HepG2 (cell line): ENCODE measurements around the gene ITGB2. TPM values are rescaled to one million over a fixed set of nuclear protein-coding genes. Genes with fewer than 3 reads are reported as not detected.

ENCODE experiments used
- EP300 ChIP-seq, 3 experiments: sonication (generic) in 1 of 3; formaldehyde crosslinking in 1 of 3; IDR thresholded peaks; 2 replicates each; pipeline versions ENCODE4 v1.5.1 to v1.6.1; 2011 to 2020; ENCODE audit warnings: low read depth in 2 of 3, low read length in 2 of 3, borderline replicate concordance in 1 of 3, improper control_type of control experiment in 1 of 3, mild to moderate bottlenecking in 1 of 3, missing genetic modification reagents in 1 of 3, moderate library complexity in 1 of 3
- FOXA3 ChIP-seq: IDR thresholded peaks from 2 replicates; pipeline ENCODE4 v1.6.1; 2016; ENCODE audit warnings: missing genetic modification reagents, missing compliant biosample characterization
- JUND ChIP-seq: sonication (generic); formaldehyde crosslinking; IDR thresholded peaks from 2 replicates; pipeline ENCODE4 v1.8.0; 2022; ENCODE audit warnings: mild to moderate bottlenecking, missing genetic modification reagents
- KDM5B ChIP-seq: sonication (generic); formaldehyde crosslinking; IDR thresholded peaks from 2 replicates; pipeline ENCODE4 v1.4.0; 2020; ENCODE audit warnings: missing genetic modification reagents, mild to moderate bottlenecking, borderline replicate concordance
- NFATC3 ChIP-seq: sonication (generic); formaldehyde crosslinking; IDR thresholded peaks from 2 replicates; pipeline ENCODE4 v1.5.1; 2020; ENCODE audit warnings: mild to moderate bottlenecking, missing genetic modification reagents
- NFE2L2 ChIP-seq: fragments of 150-350 bp; IDR thresholded peaks from 2 replicates; pipeline ENCODE4 v1.6.1; 2014; ENCODE audit warnings: low read length
- NRL ChIP-seq: sonication (generic); formaldehyde crosslinking; IDR thresholded peaks from 2 replicates; pipeline ENCODE4 v1.5.0; 2020; ENCODE audit warnings: missing genetic modification reagents, mild to moderate bottlenecking, moderate library complexity, borderline replicate concordance
- PAWR ChIP-seq: sonication (generic); formaldehyde crosslinking; IDR thresholded peaks from 2 replicates; pipeline ENCODE4 v1.4.0; 2020; ENCODE audit warnings: missing genetic modification reagents, mild to moderate bottlenecking, borderline replicate concordance
- SMYD3 ChIP-seq: sonication (generic); formaldehyde crosslinking; IDR thresholded peaks from 2 replicates; pipeline ENCODE4 v1.8.1; 2023; ENCODE audit warnings: mild to moderate bottlenecking, missing genetic modification reagents
- STAT5B ChIP-seq: sonication (generic); formaldehyde crosslinking; IDR thresholded peaks from 2 replicates; pipeline ENCODE4 v1.4.0; 2020; ENCODE audit warnings: missing genetic modification reagents
- XRCC5 ChIP-seq: fragments of 200-400 bp; formaldehyde crosslinking; optimal IDR thresholded peaks from 2 replicates; pipeline ENCODE3; 2017; ENCODE audit warnings: mild to moderate bottlenecking, low read length
- ZBTB42 ChIP-seq: sonication (generic); formaldehyde crosslinking; IDR thresholded peaks from 2 replicates; pipeline ENCODE4 v1.5.0; 2020; ENCODE audit warnings: mild to moderate bottlenecking, missing genetic modification reagents
- ZBTB7A ChIP-seq: sonication (generic); formaldehyde crosslinking; IDR thresholded peaks from 2 replicates; pipeline ENCODE4 v1.8.0; 2022; ENCODE audit warnings: mild to moderate bottlenecking, missing genetic modification reagents
- ZNF3 ChIP-seq: IDR thresholded peaks from 2 replicates; pipeline ENCODE4 v1.7.0; 2017; ENCODE audit warnings: inconsistent platforms
- ZNF496 ChIP-seq: sonication (generic); formaldehyde crosslinking; IDR thresholded peaks from 2 replicates; pipeline ENCODE4 v1.8.1; 2023; ENCODE audit warnings: mild to moderate bottlenecking, moderate library complexity, missing genetic modification reagents; ENCODE audit not compliant: insufficient replicate concordance
- ZNF674 ChIP-seq: sonication (generic); formaldehyde crosslinking; IDR thresholded peaks from 2 replicates; pipeline ENCODE4 v1.5.0; 2020; ENCODE audit warnings: low read depth, mild to moderate bottlenecking, missing genetic modification reagents
- polyA plus RNA-seq, 8 experiments: library from polyadenylated mRNA; depleted of rRNA in 3 of 8; stranded (reverse) in 7 of 8; unstranded in 1 of 8; fragments of >200 nt; fragmentation: Illumina TruSeq in 4 of 8; extraction: Trizol in 4 of 8; gene quantifications; 2 replicates each; pipeline versions ENCODE4 v1.2.1 to v1.2.3, GENCODE V29; 2011 to 2016; ENCODE audit warnings: low read depth in 4 of 8, missing spikeins in 1 of 8, mixed read lengths in 1 of 8; ENCODE audit not compliant: insufficient read depth in 1 of 8
- total RNA-seq, 5 experiments: library from RNA; depleted of rRNA; stranded (reverse); fragments of >200 nt; fragmentation: Illumina TruSeq; extraction: Trizol; gene quantifications; 2 replicates each; pipeline ENCODE4 v1.2.3, GENCODE V29; 2016; ENCODE audit warnings: low read depth in 1 of 5
- TF ChIP-seq, protein P1 (sequence below): sonication (generic); formaldehyde crosslinking; IDR thresholded peaks from 2 replicates; pipeline ENCODE4 v1.4.0; 2020; ENCODE audit warnings: missing genetic modification reagents
- TF ChIP-seq, protein P2 (sequence below): IDR thresholded peaks from 2 replicates; pipeline ENCODE4 v1.6.1; 2016; ENCODE audit warnings: missing genetic modification reagents, missing compliant biosample characterization
- TF ChIP-seq, protein P3 (sequence below): sonication (generic); formaldehyde crosslinking; IDR thresholded peaks from 2 replicates; pipeline ENCODE4 v1.4.0; 2020; ENCODE audit warnings: missing genetic modification reagents
- TF ChIP-seq, protein P4 (sequence below): sonication (generic); formaldehyde crosslinking; IDR thresholded peaks from 2 replicates; pipeline ENCODE4 v1.5.0; 2020; ENCODE audit warnings: mild to moderate bottlenecking, missing genetic modification reagents
- TF ChIP-seq, protein P5 (sequence below): sonication (generic); formaldehyde crosslinking; IDR thresholded peaks from 2 replicates; pipeline ENCODE4 v1.9.0; 2022; ENCODE audit warnings: low read depth, missing genetic modification reagents

ITGB2 gene
- total and polyA plus RNA-seq, 2 of the 13 experiments (the other 11 are each of a cell fraction or from before 2014, with no cell fraction given), result 4.2 to 18.0 TPM

DNA sequence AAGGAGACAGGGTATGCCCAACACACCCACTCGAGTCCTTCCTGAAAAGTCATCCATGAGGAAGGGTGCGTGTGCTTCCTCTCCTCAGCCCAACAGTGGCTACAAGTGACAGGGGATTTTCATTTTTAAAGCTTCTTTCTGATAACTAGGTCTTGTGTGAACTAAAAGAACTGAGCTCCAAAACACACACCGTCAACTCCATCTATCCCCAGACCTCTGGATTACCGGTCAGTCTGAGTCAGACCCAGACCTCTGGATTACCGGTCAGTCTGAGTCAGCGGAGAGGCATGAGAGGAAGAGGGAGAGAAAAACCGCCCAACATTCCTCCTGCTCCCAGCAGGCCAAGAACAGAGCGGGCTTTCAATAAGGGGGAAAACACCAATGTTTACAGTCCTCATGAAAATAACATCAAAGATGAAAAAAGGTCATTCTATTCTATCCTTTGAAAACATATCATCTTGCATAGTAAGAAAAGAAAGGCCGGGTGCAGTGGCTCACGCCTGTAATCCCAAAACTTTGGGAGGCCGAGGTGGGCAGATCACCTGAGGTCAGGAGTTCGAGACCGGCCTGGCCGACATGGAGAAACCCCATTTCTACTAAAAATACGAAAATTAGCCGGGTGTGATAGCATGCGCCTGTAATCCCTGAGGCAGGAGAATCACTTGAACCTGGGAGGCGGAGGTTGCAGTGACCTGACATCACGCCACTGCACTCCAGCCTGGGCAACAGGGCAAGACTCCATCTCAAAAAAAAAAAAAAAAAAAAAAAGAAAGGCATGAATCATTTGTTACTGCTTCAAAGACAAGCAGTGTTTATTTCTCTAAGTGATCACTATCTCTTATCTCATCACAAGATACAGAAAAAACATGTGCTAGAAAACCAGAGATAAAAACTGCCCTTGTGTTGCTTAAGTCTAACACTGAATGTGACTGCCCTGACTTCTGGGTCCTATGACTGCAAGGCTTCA is 50.6 kb downstream of the ITGB2 start (continued):
- TF ChIP-seq, protein P1, sequence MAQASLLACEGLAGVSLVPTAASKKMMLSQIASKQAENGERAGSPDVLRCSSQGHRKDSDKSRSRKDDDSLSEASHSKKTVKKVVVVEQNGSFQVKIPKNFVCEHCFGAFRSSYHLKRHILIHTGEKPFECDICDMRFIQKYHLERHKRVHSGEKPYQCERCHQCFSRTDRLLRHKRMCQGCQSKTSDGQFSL (CRISPR knock-in tag), result no peak
- TF ChIP-seq STAT5B (no peak), ZBTB42 (CRISPR knock-in tag) (no peak), NFE2L2 (no peak), NFATC3 (CRISPR knock-in tag) (no peak), ZNF674 (no peak), NRL (no peak), FOXA3 (CRISPR knock-in tag) (peak; percentile 70), XRCC5 (no peak), PAWR (CRISPR knock-in tag) (no peak), ZNF3 (peak; percentile 56; the same call in 1 of the 2 replicates), KDM5B (no peak), JUND (peak; percentile 89), ZNF496 (CRISPR knock-in tag) (no peak), SMYD3 (no peak), EP300 (IDR thresholded peaks at IDR 0.05; ENCODE audit: low read depth in 2 of 2, low read length in 2 of 2) (peak in 1 of 2 experiments; percentile 71; a peak in 2 of 4 replicates), EP300 (CRISPR knock-in tag; IDR thresholded peaks at IDR 0.05; ENCODE audit: borderline replicate concordance) (peak; percentile 54; the same call in 1 of the 2 replicates), ZBTB7A (CRISPR knock-in tag) (no peak)
- TF ChIP-seq, protein P2, sequence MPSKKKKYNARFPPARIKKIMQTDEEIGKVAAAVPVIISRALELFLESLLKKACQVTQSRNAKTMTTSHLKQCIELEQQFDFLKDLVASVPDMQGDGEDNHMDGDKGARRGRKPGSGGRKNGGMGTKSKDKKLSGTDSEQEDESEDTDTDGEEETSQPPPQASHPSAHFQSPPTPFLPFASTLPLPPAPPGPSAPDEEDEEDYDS, result no peak
- TF ChIP-seq, protein P3, sequence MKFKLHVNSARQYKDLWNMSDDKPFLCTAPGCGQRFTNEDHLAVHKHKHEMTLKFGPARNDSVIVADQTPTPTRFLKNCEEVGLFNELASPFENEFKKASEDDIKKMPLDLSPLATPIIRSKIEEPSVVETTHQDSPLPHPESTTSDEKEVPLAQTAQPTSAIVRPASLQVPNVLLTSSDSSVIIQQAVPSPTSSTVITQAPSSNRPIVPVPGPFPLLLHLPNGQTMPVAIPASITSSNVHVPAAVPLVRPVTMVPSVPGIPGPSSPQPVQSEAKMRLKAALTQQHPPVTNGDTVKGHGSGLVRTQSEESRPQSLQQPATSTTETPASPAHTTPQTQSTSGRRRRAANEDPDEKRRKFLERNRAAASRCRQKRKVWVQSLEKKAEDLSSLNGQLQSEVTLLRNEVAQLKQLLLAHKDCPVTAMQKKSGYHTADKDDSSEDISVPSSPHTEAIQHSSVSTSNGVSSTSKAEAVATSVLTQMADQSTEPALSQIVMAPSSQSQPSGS (CRISPR knock-in tag), result no peak
- TF ChIP-seq, protein P4, sequence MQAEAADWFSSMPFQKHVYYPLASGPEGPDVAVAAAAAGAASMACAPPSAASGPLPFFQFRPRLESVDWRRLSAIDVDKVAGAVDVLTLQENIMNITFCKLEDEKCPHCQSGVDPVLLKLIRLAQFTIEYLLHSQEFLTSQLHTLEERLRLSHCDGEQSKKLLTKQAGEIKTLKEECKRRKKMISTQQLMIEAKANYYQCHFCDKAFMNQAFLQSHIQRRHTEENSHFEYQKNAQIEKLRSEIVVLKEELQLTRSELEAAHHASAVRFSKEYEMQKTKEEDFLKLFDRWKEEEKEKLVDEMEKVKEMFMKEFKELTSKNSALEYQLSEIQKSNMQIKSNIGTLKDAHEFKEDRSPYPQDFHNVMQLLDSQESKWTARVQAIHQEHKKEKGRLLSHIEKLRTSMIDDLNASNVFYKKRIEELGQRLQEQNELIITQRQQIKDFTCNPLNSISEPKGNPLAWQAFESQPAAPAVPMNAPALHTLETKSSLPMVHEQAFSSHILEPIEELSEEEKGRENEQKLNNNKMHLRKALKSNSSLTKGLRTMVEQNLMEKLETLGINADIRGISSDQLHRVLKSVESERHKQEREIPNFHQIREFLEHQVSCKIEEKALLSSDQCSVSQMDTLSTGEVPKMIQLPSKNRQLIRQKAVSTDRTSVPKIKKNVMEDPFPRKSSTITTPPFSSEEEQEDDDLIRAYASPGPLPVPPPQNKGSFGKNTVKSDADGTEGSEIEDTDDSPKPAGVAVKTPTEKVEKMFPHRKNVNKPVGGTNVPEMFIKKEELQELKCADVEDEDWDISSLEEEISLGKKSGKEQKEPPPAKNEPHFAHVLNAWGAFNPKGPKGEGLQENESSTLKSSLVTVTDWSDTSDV (CRISPR knock-in tag), result no peak
- TF ChIP-seq, protein P5, sequence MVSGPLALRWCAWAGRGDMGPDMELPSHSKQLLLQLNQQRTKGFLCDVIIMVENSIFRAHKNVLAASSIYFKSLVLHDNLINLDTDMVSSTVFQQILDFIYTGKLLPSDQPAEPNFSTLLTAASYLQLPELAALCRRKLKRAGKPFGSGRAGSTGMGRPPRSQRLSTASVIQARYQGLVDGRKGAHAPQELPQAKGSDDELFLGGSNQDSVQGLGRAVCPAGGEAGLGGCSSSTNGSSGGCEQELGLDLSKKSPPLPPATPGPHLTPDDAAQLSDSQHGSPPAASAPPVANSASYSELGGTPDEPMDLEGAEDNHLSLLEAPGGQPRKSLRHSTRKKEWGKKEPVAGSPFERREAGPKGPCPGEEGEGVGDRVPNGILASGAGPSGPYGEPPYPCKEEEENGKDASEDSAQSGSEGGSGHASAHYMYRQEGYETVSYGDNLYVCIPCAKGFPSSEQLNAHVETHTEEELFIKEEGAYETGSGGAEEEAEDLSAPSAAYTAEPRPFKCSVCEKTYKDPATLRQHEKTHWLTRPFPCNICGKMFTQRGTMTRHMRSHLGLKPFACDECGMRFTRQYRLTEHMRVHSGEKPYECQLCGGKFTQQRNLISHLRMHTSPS, result no peak
